Smooth muscle cell (in vitro differentiated cells): ENCODE data around the gene HDLBP. TPM values are rescaled to one million over a fixed set of nuclear protein-coding genes. Genes with fewer than 3 reads are reported as not detected.
A peak's percentile ranks its signal among the peaks of the same experiment; 100 is the strongest.

Experiments
- DNase-seq: peaks from one replicate; lab custom pipeline; 2025; ENCODE audit not compliant: unreplicated experiment; lab: John Stamatoyannopoulos, UW
- H2AFZ ChIP-seq: fragments of 200-600 bp; sonication (generic); 2 replicates; pipeline ENCODE4 v1.6.0; 2016; ENCODE audit warnings: antibody characterized with exemption, low read depth, mild to moderate bottlenecking
- H3F3A ChIP-seq: fragments of 200-600 bp; sonication (generic); 2 replicates; pipeline ENCODE4 v1.6.0; 2017; ENCODE audit warnings: antibody characterized with exemption, low read depth
- H3K27ac ChIP-seq: fragments of 200-600 bp; sonication (generic); 2 replicates; pipeline ENCODE4 v1.5.1; 2016; ENCODE audit warnings: low read depth, mild to moderate bottlenecking
- H3K27me3 ChIP-seq: fragments of 200-600 bp; sonication (generic); 2 replicates; pipeline ENCODE4 v1.6.1; 2016; ENCODE audit warnings: low read depth, mild to moderate bottlenecking
- H3K36me3 ChIP-seq: fragments of 200-600 bp; sonication (generic); 2 replicates; pipeline ENCODE4 v1.5.1; 2016; ENCODE audit warnings: low read depth
- H3K4me1 ChIP-seq: fragments of 200-600 bp; sonication (generic); 2 replicates; pipeline ENCODE4 v1.5.1; 2016; ENCODE audit warnings: low read depth
- H3K4me2 ChIP-seq: fragments of 200-600 bp; sonication (generic); 2 replicates; pipeline ENCODE4 v1.6.0; 2016; ENCODE audit warnings: mild to moderate bottlenecking
- H3K4me3 ChIP-seq: fragments of 200-600 bp; sonication (generic); 2 replicates; pipeline ENCODE4 v1.5.1; 2016; ENCODE audit warnings: mild to moderate bottlenecking
- H3K79me2 ChIP-seq: fragments of 200-600 bp; sonication (generic); 2 replicates; pipeline ENCODE4 v1.6.0; 2016; ENCODE audit warnings: low read depth, mild to moderate bottlenecking
- H3K9ac ChIP-seq: fragments of 200-600 bp; sonication (generic); 2 replicates; pipeline ENCODE4 v1.6.0; 2016; ENCODE audit warnings: low read depth
- H3K9me3 ChIP-seq: fragments of 200-600 bp; sonication (generic); replicated peaks from 2 replicates; pipeline ENCODE4 v1.5.1; 2016; ENCODE audit warnings: low read depth
- H4K20me1 ChIP-seq: fragments of 200-600 bp; sonication (generic); 2 replicates; pipeline ENCODE4 v1.6.0; 2016; ENCODE audit warnings: low read depth
- CTCF ChIP-seq: fragments of 200-600 bp; sonication (generic); IDR thresholded peaks from 2 replicates; pipeline ENCODE4 v1.5.1; 2017; ENCODE audit warnings: borderline replicate concordance, mild to moderate bottlenecking, antibody characterized with exemption; ENCODE audit not compliant: insufficient read depth, poor library complexity, severe bottlenecking
- WGBS: methylation state at CpG from one replicate; pipeline ENCODE4 v1.1.7; 2016; ENCODE audit warnings: low lambda C conversion rate; 5-methylcytosine and 5-hydroxymethylcytosine counted together
- polyA plus RNA-seq: library from polyadenylated mRNA; unstranded; fragments of >200 nt; fragmentation: Nextera tagmentation; extraction: Ambion mirVana; gene quantifications from 2 replicates; pipeline ENCODE4 v1.2.1, GENCODE V29; 2016
- total RNA-seq: library from RNA; depleted of rRNA; stranded (reverse); fragments of >200 nt; gene quantifications from 2 replicates; pipeline ENCODE4 v1.2.3, GENCODE V29; 2014

HDLBP gene
- total and polyA plus RNA-seq, 2 experiments from 2014 or later = 504 to 545 TPM

DNA sequence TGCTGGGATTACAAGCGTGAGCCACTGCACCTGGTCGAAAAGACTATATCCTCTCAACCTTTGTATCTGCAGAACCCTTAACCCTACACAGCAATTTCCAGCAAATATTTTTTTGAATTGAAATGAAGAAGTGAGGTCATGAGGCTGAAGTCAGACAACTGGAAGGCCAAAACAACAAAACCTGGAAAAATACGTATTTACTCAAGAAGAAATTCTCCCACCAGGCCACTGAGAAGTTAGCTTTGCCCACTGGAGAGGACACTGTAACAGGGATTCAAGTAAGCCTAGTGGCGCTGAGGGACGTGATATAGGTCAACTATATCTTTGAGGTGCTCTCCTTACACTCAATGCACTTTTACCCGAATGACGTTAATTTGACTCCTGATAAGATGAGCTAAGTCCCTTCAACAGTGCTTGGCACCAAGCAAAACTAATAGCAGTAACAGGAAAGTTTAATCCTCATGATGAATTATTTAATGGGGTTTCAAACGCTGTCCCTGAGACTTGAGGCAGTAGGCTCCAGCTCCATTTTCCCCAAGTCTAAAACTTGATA is 1.9 kb downstream of the HDLBP start:
- Histone ChIP-seq H3K4me1 (peaks cover 25% of the 10 kb centered on the region), H2AFZ (no peak overlapping the region), H3K27ac (peak overlapping the region; percentile 99), H3K4me2 (peak overlapping the region; percentile 87), H3K9ac (peak overlapping the region; percentile 98), H3K9me3 (no peaks in the 10 kb centered on the region), H3K36me3 (no peaks in the 10 kb centered on the region), H3K27me3 (no peaks in the 10 kb centered on the region), H3K79me2 (peaks cover 91% of the 10 kb centered on the region), H3F3A (peaks cover 14% of the 10 kb centered on the region), H4K20me1 (peaks cover 59% of the 10 kb centered on the region), H3K4me3 (peak overlapping the region; percentile 98)
- DNase-seq = no peak
- TF ChIP-seq CTCF = no peak
- 91% methylated on average over 8 of the region's 8 CpGs for WGBS

GRCh38 chr2:241312082-241312481 is 3.4 kb downstream of the HDLBP start:
- Histone ChIP-seq H3K9ac (peak overlapping the region; percentile 68), H3K4me3 (no peak overlapping the region), H4K20me1 (peaks cover 59% of the 10 kb centered on the region), H3K9me3 (no peaks in the 10 kb centered on the region), H3K27ac (peak overlapping the region; percentile 99), H3K79me2 (peaks cover 91% of the 10 kb centered on the region), H3K4me2 (peak overlapping the region; percentile 54), H2AFZ (no peak overlapping the region), H3K27me3 (no peaks in the 10 kb centered on the region), H3F3A (peaks cover 14% of the 10 kb centered on the region), H3K36me3 (no peaks in the 10 kb centered on the region), H3K4me1 (peaks cover 9% of the 10 kb centered on the region)
- no peak for DNase-seq
- 42% methylated on average over 4 of the region's 4 CpGs for WGBS
- TF ChIP-seq CTCF = no peak

- H3K4me3 ChIP-seq = no peak overlapping the region
- no peak for DNase-seq
- peaks cover 8% of the 10 kb centered on the region for H3K4me1 ChIP-seq
- no peaks in the 10 kb centered on the region for H3K27me3 ChIP-seq
- no peaks in the 10 kb centered on the region for H3K9me3 ChIP-seq
- H4K20me1 ChIP-seq = peaks cover 59% of the 10 kb centered on the region
- WGBS = 92% methylated on average over 13 of the region's 13 CpGs
- H3K4me2 ChIP-seq = no peak overlapping the region
- no peak for TF ChIP-seq CTCF
- peaks cover 14% of the 10 kb centered on the region for H3F3A ChIP-seq
- no peaks in the 10 kb centered on the region for H3K36me3 ChIP-seq
- peak overlapping the region; percentile 68 for H3K9ac ChIP-seq
- H3K27ac ChIP-seq = peak overlapping the region; percentile 99
- no peak overlapping the region for H2AFZ ChIP-seq
- H3K79me2 ChIP-seq = peaks cover 91% of the 10 kb centered on the region
These were observed 4.4 kb downstream of the HDLBP start for GRCh38 chr2:241310917-241311566.
